NCI-H69 (cell line): ENCODE results near the gene FOCAD.
"Not testable (repeated sequence)": the region's sequence is repeated elsewhere in the genome, so short reads cannot be mapped to it uniquely, and the experiment has no call there.

Source experiments
- DNase-seq: peaks from one replicate; lab custom pipeline; 2025; lab: John Stamatoyannopoulos, UW

Gene FOCAD

GRCh38 chr9:20884985-20885593, 201.0 kb downstream of the FOCAD start:
- peak; percentile 71 for DNase-seq

DNA sequence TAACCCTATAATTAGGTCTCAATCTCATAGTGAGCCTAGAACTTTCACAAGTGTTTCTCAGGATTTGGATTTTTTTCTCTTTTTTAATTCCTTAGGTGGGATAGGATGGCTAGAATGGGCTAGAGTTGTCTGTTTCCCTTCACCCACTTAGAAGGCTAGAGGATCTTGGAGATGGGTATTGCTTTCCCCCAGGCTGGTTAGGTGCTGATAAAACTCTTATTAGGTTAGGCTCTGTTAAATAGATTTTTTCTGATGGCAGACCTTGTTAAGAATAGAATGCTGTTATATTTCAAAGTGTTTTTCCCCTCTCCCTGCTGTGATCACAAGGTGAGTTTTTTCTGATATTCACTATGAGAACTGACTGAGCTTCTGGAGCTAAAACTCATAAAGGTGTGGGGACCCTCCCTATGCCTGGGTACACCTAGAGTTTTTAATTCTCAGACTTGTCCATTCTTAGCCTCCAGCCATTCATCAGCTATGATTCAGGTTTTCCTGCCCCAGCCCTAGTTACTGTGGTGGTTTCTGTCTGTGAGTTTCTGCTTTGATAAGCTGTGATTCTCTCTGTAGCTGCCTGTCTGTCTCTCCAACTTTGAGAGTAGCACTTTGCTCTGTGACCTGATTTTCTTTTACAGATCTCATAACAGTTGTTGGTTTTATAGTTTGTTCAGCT, 215.0 kb downstream of the FOCAD start:
- DNase-seq, result no peak

DNA sequence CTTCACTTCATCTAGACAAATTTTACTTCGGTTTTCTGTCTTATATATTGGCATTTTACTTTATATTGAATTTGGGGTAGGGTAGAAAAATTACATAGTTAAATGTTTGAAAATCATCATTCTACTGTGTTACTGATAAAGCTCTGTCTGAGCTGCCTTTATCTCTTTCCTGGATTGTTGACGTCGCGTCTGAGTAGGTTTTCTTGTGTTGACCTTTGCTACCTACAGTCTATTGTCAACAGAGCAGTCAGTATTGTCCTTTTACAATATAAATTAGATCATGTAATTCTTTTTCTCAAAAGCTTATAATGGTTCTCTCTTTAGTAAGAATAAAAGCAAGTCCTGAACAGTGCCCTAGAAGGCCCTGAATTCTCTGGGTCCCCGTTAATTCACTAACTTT, 219.2 kb downstream of the FOCAD start:
- no peak for DNase-seq

GRCh38 chr9:20904995-20905394, 220.9 kb downstream of the FOCAD start:
- no peak for DNase-seq

DNA sequence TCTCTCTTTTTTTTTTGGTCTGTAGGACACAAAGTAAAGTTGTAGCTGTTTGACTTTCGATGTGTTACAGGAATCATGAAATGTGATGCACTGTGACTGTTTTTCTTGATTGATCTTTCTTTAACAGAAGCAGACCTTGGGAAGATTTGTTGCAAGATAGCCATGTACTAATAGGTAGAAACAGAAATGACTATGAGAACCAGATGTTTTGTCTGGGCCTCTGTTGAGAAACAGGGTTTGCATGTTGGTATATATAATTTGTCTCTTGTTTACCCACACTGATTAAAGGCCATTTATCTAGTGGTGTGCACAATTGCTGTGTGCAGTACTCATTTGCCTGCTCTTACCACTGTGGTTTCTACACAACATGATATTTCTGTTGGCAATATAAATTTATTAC, 222.3 kb downstream of the FOCAD start:
- DNase-seq, result peak; percentile 63

DNA sequence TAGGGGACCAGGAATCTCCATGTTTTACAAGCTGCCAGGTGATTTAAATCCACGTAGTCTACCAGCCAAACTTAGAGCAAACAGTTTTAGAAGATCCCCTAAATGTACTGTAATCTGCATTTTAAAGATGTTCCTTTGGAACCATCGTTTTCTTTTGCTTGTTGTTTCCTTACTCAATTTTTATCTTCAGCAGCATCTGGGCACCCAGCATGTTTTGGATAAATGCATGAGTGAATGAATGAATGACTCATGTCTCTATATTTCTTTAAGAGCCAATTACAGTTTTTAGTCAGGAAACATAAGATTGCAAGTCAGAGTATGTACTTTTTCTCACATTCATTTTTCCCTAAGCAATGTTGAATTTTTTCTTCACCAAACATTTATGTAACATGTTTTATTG, 224.4 kb downstream of the FOCAD start:
- DNase-seq, result no peak

- no peak for DNase-seq
These were observed 230.5 kb downstream of the FOCAD start for GRCh38 chr9:20914556-20914955.

GRCh38 chr9:20921362-20921761, 237.3 kb downstream of the FOCAD start:
- peak; percentile 27 for DNase-seq

GRCh38 chr9:20925256-20926045, 241.4 kb downstream of the FOCAD start:
- DNase-seq, result no peak

- peak; percentile 18 for DNase-seq
These were observed 245.2 kb downstream of the FOCAD start for GRCh38 chr9:20929276-20929675.

DNA sequence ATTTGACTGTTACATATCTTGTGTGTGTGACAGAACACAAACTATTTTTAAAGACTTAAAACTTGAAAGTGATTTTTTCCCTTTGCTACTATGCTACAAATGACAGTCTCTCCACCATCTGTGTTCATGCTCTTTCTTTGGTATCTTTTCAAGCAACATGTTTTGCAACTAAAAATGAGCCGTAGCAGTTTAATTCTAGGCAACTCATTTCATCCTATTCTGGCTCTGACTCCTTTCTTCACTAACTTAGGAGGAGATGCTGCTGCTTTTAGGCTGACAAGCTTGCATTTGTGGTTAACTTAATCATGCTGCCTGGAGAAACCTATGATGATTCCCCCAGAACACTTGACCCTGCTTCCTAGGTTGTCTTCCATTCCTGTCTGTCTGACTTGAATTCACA, 246.8 kb downstream of the FOCAD start:
- no peak for DNase-seq

DNA sequence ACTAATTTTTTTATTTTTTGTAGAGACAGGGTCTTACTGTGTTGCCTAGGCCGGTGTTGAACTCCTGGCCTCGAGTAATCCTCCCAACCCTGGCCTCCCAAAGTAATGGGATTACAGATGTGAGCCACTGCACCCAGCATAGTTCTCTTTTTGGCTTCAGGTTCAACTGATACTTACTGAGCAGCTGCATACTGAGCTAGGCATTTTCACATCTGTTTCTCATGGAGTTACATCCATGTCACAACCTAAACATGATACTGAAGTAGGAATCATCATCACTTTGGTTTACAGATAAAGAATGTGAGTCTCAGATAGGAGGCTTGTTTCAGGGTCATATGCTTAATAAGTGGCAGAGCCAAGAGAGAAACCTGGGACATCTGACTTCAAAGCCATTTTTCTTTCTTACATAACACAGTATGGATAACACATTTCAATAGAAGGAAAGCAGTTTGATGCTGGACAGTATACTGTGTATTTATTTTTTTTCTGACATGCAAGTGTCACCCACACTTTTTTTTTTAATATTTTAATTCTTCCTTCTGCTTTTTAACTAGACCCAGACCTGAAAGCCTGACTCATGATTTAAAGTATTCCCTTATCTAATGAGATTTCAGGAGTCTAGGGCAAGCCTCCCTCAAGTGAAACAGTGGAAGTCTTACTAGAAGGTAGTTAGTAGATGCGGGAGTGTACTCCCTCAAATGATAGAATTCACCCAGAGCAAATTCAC, 256.6 kb downstream of the FOCAD start:
- no peak for DNase-seq

DNA sequence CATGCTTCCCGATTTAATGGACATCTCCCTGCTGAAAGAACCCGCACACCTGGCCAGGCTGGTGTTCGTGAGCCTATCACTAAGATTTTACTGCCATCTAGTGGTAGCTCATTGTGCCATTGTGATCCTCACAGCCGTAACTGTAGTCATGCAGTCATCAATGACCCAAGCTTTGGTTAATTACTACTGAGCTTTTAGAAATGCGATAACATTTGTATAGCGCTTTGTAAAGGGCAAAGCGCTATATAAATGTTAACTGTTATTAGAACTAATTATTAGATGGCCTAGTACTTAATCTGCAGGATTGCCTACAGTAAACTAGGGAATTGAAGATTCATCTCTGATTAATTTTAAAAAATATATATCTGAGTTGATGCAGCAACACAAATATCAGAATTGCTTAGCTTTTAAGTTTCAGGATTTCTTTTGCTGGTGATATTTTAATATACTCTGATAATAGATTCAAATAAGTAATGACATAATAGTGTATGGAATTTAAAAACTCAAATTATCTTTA, 257.2 kb downstream of the FOCAD start:
- DNase-seq, result peak; percentile 93

DNA sequence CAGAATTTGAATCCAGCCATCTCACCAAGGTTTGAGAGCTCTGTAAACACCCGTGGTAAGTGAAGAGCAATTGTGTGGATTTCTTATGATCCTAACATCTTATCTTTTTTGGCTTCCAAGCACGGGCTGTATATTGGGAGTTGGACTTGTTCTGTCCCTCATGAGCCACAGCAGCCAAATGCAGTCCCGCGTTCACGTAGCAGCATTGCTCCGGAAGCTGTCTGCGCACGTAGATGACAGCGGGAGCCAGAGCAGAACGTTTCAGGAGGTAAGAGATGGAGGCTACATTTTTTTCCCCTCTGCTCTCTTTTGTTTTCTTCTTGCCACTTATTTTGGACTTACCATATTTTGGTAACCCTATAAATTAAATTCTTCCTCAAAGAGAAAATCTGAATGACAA, 260.4 kb downstream of the FOCAD start:
- DNase-seq, result no peak

DNA sequence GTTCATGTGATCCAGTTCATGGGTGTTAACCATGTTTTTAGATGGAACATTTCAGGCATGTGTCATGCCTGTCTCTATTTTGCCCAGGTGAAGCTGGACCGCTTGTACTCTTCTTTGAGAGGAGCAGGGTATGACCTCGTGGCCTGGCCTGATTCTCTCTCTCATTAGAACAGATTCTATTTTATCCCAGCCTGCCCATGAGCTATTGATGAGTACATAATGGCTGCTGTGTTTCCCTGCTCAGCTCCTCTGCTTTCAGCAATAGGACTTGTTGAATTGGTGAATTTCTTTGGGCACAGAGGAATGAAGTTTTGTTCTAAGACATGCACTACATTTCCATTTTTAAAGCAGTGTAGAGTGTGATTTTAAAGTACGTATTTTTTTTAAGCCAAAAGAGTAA, 261.2 kb downstream of the FOCAD start:
- no peak for DNase-seq

DNA sequence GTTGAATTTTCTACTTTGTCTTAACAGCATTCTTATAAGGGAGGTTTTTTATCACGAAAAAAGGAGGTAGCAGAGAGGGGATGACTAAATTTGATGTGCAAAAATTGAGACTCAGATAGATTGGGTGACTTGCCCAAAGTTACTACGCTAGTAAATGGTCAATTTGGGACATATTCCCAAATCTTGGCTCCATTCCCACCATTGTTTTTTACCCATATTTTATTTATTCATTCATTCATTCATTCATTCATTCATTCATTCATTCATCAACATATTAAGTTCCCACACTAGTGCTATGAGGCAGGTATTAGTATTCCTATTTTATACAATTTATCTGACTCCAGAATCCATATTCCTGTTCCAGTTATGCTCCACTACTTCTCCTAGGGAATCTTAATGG, 261.8 kb downstream of the FOCAD start:
- no peak for DNase-seq

- DNase-seq, result no peak
These were observed 264.6 kb downstream of the FOCAD start for GRCh38 chr9:20948703-20949102.

DNA sequence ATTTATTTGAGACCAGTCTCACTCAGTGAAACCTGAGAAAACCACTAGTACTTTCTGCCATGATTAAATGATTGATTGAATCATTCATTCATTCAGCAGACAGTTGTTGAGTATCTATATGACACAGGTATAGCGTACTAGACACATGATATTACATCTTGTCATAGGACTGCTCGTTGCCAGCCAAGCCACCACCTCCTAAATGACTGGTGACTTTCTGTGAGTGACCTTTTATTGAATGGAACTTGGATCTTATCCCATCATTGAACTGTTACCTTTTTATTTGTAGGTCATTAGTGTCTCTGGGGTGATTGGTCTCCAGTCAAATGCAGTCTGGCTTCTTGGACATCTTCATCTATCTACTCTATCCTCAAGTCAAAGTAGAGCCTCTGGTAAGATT, 266.6 kb downstream of the FOCAD start:
- DNase-seq, result no peak

DNA sequence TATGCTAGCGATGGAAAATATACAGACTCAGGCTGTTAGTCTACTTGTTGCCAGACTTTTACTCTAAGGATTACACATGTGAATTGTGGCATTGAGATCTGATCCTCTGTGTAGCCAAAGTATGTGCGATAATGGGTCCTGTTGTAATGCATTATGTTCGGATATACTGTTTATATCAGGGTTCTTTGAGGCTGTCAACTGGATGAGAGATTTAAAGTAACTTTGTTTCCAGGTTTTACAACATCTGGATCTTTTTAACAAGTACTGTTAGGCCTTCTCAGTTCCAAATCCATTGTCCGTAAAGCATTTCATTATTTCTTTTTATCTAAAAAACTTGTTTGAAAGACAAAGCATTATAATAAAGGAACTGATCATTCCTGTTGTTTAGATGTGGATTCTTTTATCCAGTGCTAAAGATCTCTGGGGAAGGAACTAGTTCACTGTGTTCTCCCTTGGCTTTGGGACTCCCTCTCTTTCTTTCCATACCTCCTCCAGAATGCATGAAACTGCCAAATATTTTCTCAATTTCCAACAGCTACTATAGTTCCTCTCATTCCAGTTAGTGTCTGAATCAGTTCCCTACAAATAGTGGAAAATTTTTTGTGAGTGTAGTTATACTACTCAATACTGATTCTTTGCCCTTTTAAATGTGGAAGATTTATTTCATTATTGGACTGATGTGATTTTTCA, 278.6 kb downstream of the FOCAD start:
- no peak for DNase-seq

DNA sequence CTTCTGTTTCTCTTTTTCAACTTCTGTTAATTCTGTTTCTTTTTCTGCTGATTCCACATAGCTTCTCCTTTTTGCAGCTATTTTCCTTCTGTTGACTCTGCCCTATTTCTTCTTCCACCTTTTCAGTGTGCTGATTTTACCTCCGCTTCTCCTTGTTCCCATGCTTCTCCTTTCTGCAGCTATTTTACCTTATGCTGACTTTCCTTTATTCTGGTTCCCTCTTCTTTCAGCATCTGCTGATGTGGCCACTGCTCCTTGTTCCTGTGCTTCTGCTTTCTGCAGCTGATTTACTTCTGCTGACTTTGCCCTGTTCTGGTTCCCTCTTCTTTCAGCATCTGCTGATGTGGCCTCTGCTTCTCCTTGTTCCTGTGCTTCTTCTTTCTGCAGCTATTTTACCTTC, 288.6 kb downstream of the FOCAD start:
- DNase-seq, result no peak

- DNase-seq, result not testable (repeated sequence)
These were observed 289.3 kb downstream of the FOCAD start for GRCh38 chr9:20973246-20973947.
